ENCODE data around the gene IRF5.
"Not testable (repeated sequence)": the region's sequence is repeated elsewhere in the genome, so short reads cannot be mapped to it uniquely, and the experiment has no call there.

Gene IRF5

DNA sequence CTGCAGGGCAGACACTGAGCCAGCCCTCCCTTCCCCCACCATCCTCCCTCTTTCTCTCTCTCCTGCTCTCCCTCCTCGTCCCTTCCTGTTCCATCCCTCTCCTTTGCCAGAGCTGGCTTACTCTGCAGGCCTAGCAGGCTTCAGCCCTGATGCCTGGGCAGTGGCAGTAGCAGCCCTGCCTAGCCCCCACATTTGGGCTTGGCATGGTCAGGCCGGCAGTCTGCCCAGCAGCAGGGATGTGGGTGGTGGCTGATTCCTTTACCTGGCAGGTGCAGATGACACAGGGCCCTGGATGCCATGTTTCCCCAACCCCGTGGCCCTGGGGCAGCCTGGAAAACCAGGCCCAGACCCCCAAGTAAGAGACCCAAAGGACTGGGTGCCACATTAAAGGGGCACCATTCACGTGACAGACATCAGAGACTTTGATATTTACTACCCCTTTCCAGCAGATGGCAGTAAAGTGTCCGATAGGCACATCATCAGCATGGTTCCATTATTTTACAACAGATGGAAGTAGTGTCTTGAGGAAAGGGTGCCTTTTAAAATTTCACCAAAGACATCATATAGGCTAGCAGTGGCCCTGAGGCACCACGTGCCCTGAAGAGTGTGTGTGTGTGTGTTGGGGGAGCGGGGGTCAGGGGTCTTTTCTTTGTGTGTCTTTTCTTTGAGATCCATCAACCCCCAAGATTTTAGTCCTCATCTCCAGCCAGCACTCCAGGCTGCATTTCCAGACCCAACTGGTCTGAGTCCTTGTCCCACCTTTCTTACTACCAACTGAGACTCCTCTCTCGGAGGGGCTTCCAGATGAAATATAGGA, 33.1 kb upstream of the IRF5 start:
- H3K4me3 ChIP-seq: no peak overlapping the region
- no peak overlapping the region for H3K27ac ChIP-seq

- no peak overlapping the region for H3K27ac ChIP-seq
- H3K4me3 ChIP-seq: no peak overlapping the region
Observed at GRCh38 chr7:128906001-128906765, 31.5 kb upstream of the IRF5 start.

- no peak overlapping the region for H3K4me3 ChIP-seq
- no peak overlapping the region for H3K27ac ChIP-seq
Observed at GRCh38 chr7:128906766-128907559, 30.8 kb upstream of the IRF5 start.

DNA sequence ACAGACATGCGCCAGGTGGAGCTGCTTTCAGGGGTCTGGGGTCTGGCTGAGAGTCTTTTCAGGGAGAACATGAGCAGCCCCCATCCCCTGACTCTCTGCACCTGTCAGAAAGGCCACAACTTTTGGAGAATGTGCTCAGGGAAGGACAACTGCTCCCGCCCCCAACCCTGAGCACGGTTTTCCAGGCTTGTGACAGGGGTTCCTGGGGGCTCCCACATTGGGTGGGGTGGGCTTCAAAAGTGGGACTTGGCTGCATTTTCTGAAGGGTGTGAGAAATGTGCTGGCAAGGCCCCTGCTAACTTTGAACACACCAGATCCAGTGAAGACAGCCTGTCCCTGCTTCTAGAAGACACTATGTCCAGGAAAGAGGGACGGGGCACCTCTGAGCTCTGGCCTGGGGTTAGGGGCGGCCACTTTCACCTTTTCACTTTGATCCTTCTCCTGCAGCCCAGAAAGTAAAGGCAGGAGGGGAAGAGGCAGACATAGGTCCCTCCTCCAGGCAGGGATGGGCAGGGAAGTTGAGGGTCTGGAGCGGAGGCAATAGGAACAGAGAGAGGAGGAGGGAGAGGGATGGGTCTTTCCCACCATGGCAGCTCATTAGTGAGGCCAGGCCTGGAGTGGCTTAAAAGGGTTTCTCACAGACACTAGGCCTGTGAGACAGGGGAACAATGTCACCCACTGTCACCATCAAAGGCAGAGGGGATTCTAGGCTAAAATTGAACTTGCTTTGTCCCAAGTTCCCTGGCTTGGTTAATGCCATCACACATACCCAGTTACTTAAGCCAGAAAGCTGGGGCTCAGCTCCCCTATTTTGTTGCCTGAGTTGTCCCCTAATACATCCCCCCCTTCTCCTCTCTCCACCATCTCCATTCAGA, 28.7 kb upstream of the IRF5 start:
- H3K4me3 ChIP-seq: no peak overlapping the region
- no peak overlapping the region for H3K27ac ChIP-seq

- Histone ChIP-seq H3K27ac (peak overlapping the region in 2 of 21 experiments; percentile 26 to 69), H3K4me3 (peak overlapping the region in 5 of 7 experiments; percentile 8 to 19 (median 9))
Observed at GRCh38 chr7:128909625-128910568, 27.8 kb upstream of the IRF5 start.

- peak within 1 kb of the TSS in 5 of 21 experiments; percentile 26 to 69 (median 40) for H3K27ac ChIP-seq
- H3K4me3 ChIP-seq: peak within 1 kb of the TSS in 5 of 7 experiments; percentile 8 to 19 (median 9)
Observed at GRCh38 chr7:128910569-128910945, 27.2 kb upstream of the IRF5 start, which contains the start of gene KCP. KCP (minus strand) TSS chr7:128910709; CDS start chr7:128910676, 33 bp downstream.

- Histone ChIP-seq H3K4me3 (no peak overlapping the region), H3K27ac (peak overlapping the region in 4 of 21 experiments; percentile 24 to 69 (median 42))
Observed at GRCh38 chr7:128911423-128912031, 26.2 kb upstream of the IRF5 start.

- H3K4me3 ChIP-seq: no peak overlapping the region
Observed at GRCh38 chr7:128912281-128912680, 25.4 kb upstream of the IRF5 start.

DNA sequence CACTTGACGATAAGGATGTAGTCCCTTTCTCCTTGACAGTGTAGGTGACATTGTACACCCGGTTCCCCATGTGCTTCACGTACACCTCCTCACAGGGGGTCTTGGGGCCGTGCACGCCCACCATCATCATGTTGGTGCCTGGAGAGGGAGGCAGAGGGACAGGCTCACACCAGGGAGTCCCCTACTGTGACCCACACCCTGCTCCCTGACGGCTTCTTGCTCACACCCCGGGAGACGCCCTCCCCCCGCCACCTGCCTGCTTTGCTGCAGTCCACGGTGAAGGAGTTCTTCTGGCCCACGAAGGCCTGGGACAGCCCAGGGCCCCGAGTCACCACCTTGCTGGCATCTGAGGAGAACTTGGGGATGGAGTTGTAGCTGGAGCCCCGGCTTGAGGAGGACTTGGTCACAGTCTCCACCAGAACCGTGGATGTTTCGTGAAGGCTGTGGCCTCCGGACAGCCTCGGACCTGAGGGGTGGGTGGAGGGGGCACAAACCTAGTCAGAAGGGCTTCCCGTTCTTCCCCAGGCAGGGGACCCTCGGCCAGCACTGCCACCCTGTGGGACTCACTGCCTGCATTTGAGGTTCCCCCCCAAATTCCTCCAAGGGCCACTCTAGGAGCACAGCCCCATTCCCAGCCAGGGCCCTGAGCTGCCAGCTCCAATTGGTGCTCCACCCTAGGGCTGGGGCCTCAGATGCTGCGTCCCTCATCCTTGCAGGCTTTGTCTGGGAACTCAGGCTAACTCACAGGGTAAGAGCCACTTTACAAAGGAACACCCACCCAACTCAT, 24.8 kb upstream of the IRF5 start:
- not testable (repeated sequence) for H3K27ac ChIP-seq, H3K4me3 ChIP-seq

More at GRCh38 chr7:128912281-128912680, 25.4 kb upstream of the IRF5 start:
- H3K27ac ChIP-seq: peak overlapping the region in 1 of 21 experiments; percentile 34

DNA sequence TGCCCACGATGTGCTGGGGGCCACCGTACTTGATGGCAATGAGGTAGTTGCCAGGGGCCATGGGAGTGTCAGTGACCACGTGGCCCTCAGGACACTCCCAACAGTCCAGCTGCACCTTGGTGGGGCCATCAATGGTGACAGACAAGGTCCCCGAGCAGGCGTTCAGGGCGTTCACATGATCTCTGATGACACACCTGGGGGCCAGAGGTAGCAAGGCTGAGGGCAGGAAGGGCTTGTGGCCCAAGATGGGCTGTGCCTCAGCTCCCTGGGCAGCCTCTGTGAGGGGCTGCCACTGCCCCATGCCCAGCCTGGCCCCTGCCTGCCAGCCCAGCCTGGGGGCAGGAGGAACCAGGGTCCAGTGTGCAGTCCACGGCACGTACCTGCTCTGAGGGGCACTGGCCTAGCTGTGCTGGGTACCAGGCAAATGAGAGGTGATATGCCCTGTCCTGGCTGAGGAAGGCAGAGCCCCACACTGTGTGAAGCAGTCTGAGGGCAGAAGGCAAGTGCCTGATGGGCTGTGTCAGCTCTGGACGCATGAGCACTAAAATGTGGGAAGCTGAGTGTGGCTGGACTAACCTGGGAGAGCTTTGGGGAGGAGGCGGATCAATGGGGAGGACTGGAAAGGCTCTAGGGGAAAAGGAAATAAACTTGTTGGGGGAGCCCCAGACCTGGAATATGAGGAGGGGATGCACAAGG, 23.7 kb upstream of the IRF5 start:
- H3K27ac ChIP-seq: no peak overlapping the region
- H3K4me3 ChIP-seq: no peak overlapping the region

DNA sequence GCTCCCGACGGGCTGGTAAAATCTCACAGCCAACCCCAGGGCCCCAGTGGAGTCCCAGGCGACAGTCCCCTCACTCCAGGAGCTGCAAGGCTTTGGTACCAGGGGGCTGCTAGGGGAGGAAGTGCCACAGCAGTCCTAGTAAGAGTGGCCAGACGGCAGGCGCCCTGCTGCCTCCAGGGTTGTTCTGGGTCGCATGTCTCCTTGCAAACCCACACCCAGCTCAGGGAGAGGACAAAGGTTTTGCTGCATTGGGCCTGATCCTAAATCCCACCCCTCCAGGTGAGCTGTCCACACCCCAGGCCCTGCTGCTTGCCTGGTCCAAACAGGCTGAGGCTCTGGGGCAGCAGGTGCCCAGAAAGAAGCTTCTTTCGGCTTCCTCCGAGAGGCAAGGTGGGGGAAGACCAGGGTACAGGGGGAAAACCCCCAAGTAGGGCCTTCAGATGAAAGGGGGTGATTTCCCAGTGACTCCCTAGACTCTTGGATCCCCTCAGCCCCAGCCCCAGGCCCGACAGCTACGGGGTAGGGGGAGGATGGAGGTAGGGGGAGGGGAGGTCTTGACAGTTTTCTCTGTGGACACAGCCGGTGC, 23.1 kb upstream of the IRF5 start:
- peak overlapping the region in 1 of 7 experiments; percentile 5 for H3K4me3 ChIP-seq
- no peak overlapping the region for H3K27ac ChIP-seq

GRCh38 chr7:128915271-128915819, 22.4 kb upstream of the IRF5 start:
- H3K4me3 ChIP-seq: peak overlapping the region in 2 of 7 experiments; percentile 5 to 16
- H3K27ac ChIP-seq: no peak overlapping the region

GRCh38 chr7:128915841-128916642, 21.7 kb upstream of the IRF5 start:
- Histone ChIP-seq H3K27ac (no peak overlapping the region), H3K4me3 (peak overlapping the region in 1 of 7 experiments; percentile 16)

- Histone ChIP-seq H3K4me3 (no peak overlapping the region), H3K27ac (no peak overlapping the region)
Observed at GRCh38 chr7:128916643-128916915, 21.1 kb upstream of the IRF5 start.

DNA sequence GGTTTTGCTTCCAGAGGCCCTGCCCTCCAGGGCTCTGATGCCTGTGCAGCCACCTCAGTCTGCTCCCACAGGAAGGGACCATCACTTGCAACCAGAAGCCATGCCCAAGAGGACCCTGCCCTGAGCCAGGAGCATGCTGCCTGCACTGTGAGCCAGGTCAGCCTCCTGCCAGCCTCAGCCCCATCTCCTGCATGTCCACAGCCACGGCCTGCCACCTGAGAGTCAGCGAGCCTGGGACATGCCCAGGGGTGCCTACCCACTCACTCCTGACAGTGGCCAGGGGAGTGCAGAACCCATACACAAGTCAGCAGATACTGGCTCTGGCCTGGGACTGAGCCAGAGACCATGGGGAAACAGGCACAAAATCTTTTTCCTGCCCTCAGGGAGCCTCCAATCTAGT, 20.6 kb upstream of the IRF5 start:
- no peak overlapping the region for H3K4me3 ChIP-seq
- no peak overlapping the region for H3K27ac ChIP-seq
